ENCODE data around the gene DLG5.

The DLG5 gene

DNA sequence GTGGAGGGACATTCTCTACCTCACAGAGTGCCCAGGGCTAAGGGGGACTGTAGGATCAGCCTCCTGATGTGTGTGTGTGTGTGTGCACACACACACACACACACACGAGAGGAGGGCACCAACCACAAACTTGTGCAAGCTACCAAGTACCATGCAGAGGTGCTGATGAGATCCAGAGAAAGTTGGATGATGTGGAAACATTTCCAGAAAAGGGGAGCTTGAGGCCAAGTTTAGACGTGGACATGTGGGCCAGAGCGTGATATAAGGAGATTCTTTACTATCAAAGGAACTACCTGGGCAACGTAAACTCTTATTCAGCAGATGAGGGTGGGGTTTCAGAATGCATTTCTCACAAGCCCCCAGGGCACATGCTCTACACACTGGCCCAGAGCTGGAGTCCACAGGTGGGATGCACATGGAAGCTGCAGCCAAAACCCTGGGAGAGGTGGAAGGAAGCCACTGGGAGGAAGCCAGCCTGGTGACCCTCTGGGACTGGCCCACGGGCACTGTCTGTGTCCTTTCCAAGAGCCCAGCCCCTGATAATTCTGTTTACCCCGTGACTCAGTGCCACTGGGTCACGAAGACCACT, 53.5 kb downstream of the DLG5 start:
- TF ChIP-seq ZFX (IDR thresholded peaks at IDR 0.05): no peak
- TF ChIP-seq, protein P1, sequence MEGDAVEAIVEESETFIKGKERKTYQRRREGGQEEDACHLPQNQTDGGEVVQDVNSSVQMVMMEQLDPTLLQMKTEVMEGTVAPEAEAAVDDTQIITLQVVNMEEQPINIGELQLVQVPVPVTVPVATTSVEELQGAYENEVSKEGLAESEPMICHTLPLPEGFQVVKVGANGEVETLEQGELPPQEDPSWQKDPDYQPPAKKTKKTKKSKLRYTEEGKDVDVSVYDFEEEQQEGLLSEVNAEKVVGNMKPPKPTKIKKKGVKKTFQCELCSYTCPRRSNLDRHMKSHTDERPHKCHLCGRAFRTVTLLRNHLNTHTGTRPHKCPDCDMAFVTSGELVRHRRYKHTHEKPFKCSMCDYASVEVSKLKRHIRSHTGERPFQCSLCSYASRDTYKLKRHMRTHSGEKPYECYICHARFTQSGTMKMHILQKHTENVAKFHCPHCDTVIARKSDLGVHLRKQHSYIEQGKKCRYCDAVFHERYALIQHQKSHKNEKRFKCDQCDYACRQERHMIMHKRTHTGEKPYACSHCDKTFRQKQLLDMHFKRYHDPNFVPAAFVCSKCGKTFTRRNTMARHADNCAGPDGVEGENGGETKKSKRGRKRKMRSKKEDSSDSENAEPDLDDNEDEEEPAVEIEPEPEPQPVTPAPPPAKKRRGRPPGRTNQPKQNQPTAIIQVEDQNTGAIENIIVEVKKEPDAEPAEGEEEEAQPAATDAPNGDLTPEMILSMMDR (conservative IDR thresholded peaks at IDR 0.05): no peak
- no peak overlapping the region for H3K27ac ChIP-seq

DNA sequence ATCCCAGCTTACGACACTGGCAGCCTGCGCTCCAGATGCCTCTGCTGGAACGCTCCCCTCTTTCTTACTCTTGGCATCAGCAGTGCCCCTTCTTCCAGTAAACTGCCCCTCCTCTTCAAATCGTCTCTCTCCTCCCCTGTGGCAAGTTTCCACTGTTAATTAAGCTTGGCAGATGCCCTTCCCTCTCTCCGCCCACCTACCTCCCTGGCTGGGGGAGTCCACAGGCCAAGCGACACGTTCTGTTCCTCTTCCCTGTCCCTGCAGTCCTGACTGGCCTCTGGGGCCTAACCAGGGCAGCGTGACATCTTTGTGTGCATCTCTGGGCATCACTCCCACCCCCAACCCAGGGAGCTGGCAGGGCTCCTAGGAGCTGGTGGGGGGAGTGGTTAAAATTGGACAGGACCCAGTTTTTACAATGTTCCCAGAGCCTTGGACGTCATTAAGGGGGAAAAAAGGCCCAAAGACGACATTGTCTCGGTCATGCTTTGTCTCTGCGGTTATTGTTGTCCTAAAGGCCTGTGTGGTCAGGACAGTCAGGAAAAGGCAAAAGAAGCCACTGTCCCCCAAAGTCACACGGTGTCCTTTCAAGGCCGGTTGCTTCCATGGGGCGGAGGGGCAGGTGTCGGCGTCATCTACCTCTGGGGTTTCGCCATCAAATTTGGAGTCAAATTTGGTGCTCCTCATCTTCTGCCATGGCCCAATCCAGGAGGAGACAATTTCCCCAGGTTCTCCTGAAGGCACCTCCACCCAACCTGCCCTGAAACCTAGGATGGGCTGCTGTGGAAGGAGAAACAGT, 54.2 kb downstream of the DLG5 start:
- no peak overlapping the region for H3K27ac ChIP-seq
- TF ChIP-seq ZFX (IDR thresholded peaks at IDR 0.05): no peak
- TF ChIP-seq, protein P1 (conservative IDR thresholded peaks at IDR 0.05): no peak

DNA sequence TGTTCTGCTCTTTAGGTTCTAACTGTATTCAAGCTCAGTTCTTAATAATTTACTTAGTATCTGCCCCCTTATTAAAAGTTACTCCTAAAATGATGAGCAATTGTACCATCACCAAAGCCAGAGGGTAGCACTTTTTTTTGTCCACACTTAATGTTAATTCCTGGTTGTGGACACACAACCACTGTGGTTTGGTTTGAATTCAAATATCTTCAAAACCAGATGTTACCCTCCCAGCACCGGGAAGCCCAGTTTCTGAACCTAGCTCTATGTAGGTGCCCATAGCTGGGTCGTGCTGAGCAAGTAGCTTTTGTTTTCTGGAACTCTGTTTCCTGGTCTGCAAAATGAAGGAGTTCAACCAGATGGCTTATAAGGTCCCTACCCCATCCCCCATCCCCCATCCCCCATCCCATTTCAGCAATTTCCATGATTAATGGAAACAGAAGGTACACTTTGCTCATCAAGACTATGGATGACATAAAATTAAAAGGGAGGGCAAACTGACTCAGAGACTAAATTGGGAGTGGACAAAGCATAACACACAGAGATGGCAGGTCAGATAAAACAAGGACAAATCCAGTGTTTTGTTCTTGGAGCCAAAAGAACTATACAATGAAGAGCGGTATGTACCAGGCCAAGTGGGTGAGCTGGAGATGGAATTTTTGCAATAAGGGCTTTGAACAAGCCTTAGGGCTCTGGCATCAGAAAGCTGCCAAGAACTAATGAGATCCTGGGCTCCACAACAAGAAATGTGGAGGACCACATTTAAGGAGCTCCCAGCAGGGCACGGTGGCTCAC, 56.7 kb downstream of the DLG5 start:
- no peak overlapping the region for H3K27ac ChIP-seq
- TF ChIP-seq, protein P1 (conservative IDR thresholded peaks at IDR 0.05): no peak
- TF ChIP-seq ZFX (IDR thresholded peaks at IDR 0.05): no peak

DNA sequence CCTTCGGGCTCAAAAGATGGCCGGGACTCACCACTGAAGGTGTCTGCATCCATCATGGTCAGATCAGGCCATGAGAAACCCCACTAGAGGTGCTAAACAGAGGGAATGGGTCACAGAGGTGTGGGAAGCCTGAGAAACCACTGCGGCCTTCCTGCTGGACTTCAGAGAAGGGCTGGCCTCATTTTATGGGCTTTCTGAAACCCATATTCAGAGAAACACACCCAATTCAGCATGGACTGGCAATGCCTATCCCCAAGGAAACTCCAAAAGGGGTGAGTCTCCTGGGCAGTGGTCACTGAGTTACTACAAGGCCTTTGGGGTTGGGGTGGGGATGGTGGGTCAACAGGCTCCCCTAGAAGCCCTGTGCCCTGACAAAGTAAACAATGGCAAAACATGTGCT, 58.0 kb downstream of the DLG5 start:
- no peak for TF ChIP-seq ZFX (IDR thresholded peaks at IDR 0.05)
- no peak overlapping the region for H3K27ac ChIP-seq

DNA sequence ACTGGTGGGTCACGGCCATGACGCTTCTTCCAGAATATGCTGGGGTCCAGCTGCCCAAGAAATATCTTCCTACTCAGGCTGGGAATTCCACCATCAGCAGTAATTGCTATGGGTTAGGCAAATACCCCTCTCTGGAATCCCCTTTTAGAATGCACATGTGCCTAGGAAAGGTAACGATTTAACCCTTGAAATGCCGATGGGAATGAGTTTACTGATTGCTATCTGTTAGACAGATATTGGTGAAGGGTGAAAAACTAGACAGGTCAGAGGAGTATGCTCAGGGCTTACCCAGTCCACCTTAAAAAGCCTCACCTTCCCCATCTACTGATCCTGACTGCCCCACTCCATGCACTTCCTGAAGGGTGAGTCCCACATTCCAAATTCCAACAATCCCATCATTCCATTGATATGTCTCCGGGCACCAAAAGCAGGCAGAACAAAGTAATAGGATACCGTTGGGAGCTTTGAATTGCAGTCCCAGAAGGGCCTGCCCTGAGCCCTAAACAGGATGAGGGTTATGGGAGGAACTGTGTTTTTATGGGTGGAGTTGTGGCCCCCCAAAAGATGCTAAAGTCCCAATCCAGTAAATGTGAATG, 59.3 kb downstream of the DLG5 start:
- TF ChIP-seq ZFX (IDR thresholded peaks at IDR 0.05): no peak
- TF ChIP-seq, protein P1 (conservative IDR thresholded peaks at IDR 0.05): no peak
- no peak overlapping the region for H3K27ac ChIP-seq

DNA sequence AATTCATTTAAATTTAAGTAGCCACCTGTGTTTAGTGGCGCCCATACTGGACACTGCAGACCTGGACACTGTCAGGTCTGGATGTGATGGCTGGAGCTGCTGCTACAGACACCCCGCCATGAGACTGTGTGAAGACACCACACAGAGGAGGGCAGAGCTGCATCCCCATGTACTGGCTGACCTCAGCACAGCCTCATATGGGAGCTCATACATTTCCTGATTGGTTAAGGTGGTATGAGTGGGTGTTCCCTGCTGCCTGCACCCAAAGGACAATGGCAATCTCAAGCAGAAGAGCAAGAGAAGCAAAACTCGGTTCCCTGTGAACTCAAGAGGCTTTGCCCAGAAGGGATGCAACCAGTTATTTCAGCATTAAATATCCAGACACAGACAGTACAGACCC, 60.0 kb downstream of the DLG5 start:
- TF ChIP-seq, protein P1 (conservative IDR thresholded peaks at IDR 0.05): no peak
- TF ChIP-seq ZFX (IDR thresholded peaks at IDR 0.05): no peak
- no peak overlapping the region for H3K27ac ChIP-seq

DNA sequence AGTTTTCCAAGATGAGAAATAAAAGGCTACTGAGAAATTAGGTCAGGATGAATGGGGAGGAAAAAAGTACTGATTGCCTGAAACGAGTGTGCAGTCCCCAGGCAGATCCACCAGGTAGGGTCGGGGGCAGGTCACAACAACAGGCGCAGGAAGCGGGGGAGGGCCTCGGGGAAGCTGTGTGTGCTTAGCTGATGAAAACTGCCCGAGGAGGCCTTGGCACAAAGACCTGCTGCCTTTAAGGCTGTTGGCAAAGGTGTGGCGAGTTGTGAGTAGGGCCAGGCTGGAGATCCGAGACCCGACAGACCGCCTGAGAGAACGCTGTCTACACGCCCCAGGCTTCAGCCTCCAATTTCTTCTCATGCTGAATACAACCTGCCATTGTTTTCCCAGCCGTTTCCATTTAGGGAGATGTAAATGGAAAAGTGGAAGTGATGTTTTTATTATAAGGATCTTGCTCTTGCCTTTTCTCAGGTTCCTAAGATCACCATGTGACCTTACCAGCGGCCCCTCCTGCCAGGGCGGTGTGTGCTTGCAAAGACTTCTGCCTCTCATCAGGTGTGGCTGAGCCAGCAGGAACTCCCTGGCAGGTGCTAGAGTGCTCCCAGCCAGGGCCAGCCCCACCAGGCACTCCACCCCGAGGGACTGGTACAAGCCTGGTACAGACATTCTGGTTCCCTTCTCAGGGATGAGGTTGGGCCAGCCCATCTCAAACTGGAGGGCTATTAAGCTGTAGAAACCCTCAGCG, 60.8 kb downstream of the DLG5 start:
- no peak overlapping the region for H3K27ac ChIP-seq
- TF ChIP-seq ZFX (IDR thresholded peaks at IDR 0.05): no peak
- TF ChIP-seq, protein P1 (conservative IDR thresholded peaks at IDR 0.05): no peak
